ENCODE measurements around the gene TTLL8. TPM values are rescaled to one million over a fixed set of nuclear protein-coding genes. Genes with fewer than 3 reads are reported as not detected.

TTLL8 gene
- total and polyA plus RNA-seq, 2 donors (not counting 3 experiments of a cell fraction or from before 2014, with no cell fraction given): not detected

DNA sequence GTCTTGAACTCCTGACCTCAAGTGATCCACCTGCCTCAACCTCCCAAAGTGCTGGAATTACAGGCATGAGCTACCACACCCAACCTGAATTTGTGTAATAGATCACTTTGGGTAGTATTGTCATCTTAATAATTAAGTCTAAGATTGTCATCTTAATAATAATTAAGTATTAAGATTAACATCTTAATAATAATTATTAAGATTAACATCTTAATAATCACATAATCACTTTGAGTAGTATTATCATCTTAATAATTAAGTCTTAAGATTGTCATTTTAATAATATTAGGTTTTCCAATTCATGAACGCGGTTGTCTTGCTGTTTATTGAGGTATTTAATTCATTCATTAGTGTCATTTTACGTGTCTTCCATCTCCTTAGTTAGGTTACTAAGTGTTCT lies 40.0 kb upstream of the TTLL8 start:
- TF ChIP-seq CTCF (IDR thresholded peaks at IDR 0.05; ENCODE audit: extremely low read depth in 1 of 2, insufficient read depth in 1 of 2, low read depth in 1 of 2, low read length in 2 of 2) (no peak), MYC (IDR thresholded peaks at IDR 0.05; ENCODE audit: low read depth, low read length) (no peak), EZH2 (IDR thresholded peaks at IDR 0.05; ENCODE audit: borderline replicate concordance, low read depth, low read length, severe bottlenecking) (no peak), POLR2A (IDR thresholded peaks at IDR 0.05; ENCODE audit: low read depth, low read length) (no peak), FOS (IDR thresholded peaks at IDR 0.05; ENCODE audit: borderline replicate concordance, insufficient read depth, low read length) (no peak), JUN (IDR thresholded peaks at IDR 0.05; ENCODE audit: borderline replicate concordance, insufficient read depth, insufficient read length, low read depth) (no peak)
- TF ChIP-seq, protein P1, sequence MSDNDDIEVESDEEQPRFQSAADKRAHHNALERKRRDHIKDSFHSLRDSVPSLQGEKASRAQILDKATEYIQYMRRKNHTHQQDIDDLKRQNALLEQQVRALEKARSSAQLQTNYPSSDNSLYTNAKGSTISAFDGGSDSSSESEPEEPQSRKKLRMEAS (IDR thresholded peaks at IDR 0.05; ENCODE audit: insufficient read depth, insufficient read length): no peak
- no peak for FAIRE-seq
- ChIA-PET POLR2A (no interaction called here), CTCF (no interaction called here)
- peaks cover 0 to 4% of the 10 kb centered on the region in 2 experiments for H3K27me3 ChIP-seq (ENCODE audit: control insufficient read depth in 2 of 2, insufficient read depth in 2 of 2, low read length in 2 of 2)
- H4K20me1 ChIP-seq (replicated peaks; ENCODE audit: control insufficient read depth, extremely low read depth, insufficient read depth, low read length): no peaks in the 10 kb centered on the region
- H3K4me3 ChIP-seq (replicated peaks in 1 of 3; ENCODE audit: insufficient read depth in 1 of 3, low read depth in 1 of 3, low read length in 3 of 3): no peak overlapping the region
- BruUV-seq (replicated peaks): no TSS peak
- no peaks in the 10 kb centered on the region for H3K4me1 ChIP-seq (ENCODE audit: control insufficient read depth, extremely low read depth, insufficient read depth, low read length)
- H3K36me3 ChIP-seq (ENCODE audit: control insufficient read depth in 2 of 2, extremely low read depth in 1 of 2, insufficient read depth in 2 of 2, low read length in 2 of 2): no peaks in the 10 kb centered on the region
- H3K9me3 ChIP-seq (replicated peaks; ENCODE audit: control insufficient read depth, insufficient read depth, low read length): no peaks in the 10 kb centered on the region
- DNase-seq (ENCODE audit: low read depth, low spot score): no peak
- no peak overlapping the region for H2AFZ ChIP-seq (ENCODE audit: low read depth, low read length)
- intact Hi-C loops (cut with micrococcal nuclease) (no loop called here), dilution Hi-C loops (cut with MboI; ENCODE audit: extremely low pct_ligation_motif_present, low sequenced_read_pairs) (no loop called here)
- no peak overlapping the region for H3K27ac ChIP-seq (ENCODE audit: insufficient read depth, low read depth, low read length)
- no peaks in the 10 kb centered on the region for H3K9me1 ChIP-seq (replicated peaks; ENCODE audit: control insufficient read depth, extremely low read depth, insufficient read depth, low read length)
- H3K79me2 ChIP-seq (ENCODE audit: control insufficient read depth, insufficient read depth, low read length): no peaks in the 10 kb centered on the region
- H3K4me2 ChIP-seq (ENCODE audit: insufficient read depth, low read length): no peak overlapping the region
- H3K9ac ChIP-seq (replicated peaks; ENCODE audit: extremely low read depth, insufficient read depth, low read length): no peak overlapping the region
